Measurements from ENCODE around the gene PRRC2C.
A peak's percentile ranks its signal among the peaks of the same experiment; 100 is the strongest.
"Not testable (repeated sequence)": the region's sequence is repeated elsewhere in the genome, so short reads cannot be mapped to it uniquely, and the experiment has no call there.

Gene PRRC2C

GRCh38 chr1:171485375-171486047 lies at the start of gene PRRC2C:
TSS of gene PRRC2C (plus strand) at chr1:171485530. CDS start at chr1:171512089, 26,559 bp downstream.
- peak; percentile 90 for DNase-seq

- no peak for DNase-seq
Measured at GRCh38 chr1:171438441-171438840, 46.9 kb upstream of the PRRC2C start.

- not testable (repeated sequence) for DNase-seq
Measured at GRCh38 chr1:171440201-171440600, 45.1 kb upstream of the PRRC2C start.

GRCh38 chr1:171441278-171441895 lies 43.9 kb upstream of the PRRC2C start:
- DNase-seq: not testable (repeated sequence)

- no peak for DNase-seq
Measured at GRCh38 chr1:171446386-171446785, 38.9 kb upstream of the PRRC2C start.

GRCh38 chr1:171455967-171456366 lies 29.4 kb upstream of the PRRC2C start:
- DNase-seq: no peak

- no peak for DNase-seq
Measured at GRCh38 chr1:171457412-171457811, 27.9 kb upstream of the PRRC2C start.

GRCh38 chr1:171460018-171460620 lies 25.2 kb upstream of the PRRC2C start:
- DNase-seq: no peak

GRCh38 chr1:171467626-171468025 lies 17.7 kb upstream of the PRRC2C start:
- no peak for DNase-seq

- no peak for DNase-seq
Measured at GRCh38 chr1:171468120-171468750, 17.1 kb upstream of the PRRC2C start.

- no peak for DNase-seq
Measured at GRCh38 chr1:171470726-171471125, 14.6 kb upstream of the PRRC2C start.

- no peak for DNase-seq
Measured at GRCh38 chr1:171472183-171472647, 13.1 kb upstream of the PRRC2C start.

GRCh38 chr1:171476829-171477228 lies 8.5 kb upstream of the PRRC2C start:
- DNase-seq: no peak

- DNase-seq: no peak
Measured at GRCh38 chr1:171477804-171478203, 7.5 kb upstream of the PRRC2C start.

GRCh38 chr1:171480035-171480434 lies 5.3 kb upstream of the PRRC2C start:
- DNase-seq: no peak

GRCh38 chr1:171484760-171485374 lies 463 bp upstream of the PRRC2C start:
- no peak for DNase-seq

GRCh38 chr1:171486048-171486519 lies 754 bp downstream of the PRRC2C start:
- DNase-seq: no peak

GRCh38 chr1:171487038-171487437 lies 1.7 kb downstream of the PRRC2C start:
- DNase-seq: no peak

GRCh38 chr1:171488190-171488929 lies 3.0 kb downstream of the PRRC2C start:
- DNase-seq: no peak

GRCh38 chr1:171494076-171494475 lies 8.7 kb downstream of the PRRC2C start:
- no peak for DNase-seq

- no peak for DNase-seq
Measured at GRCh38 chr1:171495444-171495843, 10.1 kb downstream of the PRRC2C start.

GRCh38 chr1:171500304-171500703 lies 15.0 kb downstream of the PRRC2C start:
- DNase-seq: no peak

Measured in activated T-cell treated with anti-CD3 and anti-CD28 coated beads, Interleukin-2, amount 50 U/mL, for 1 hour (primary cell).